SK-N-SH treated with all-trans-retinoic acid at 6 μM for 48 hours (cell line): Measurements from ENCODE around the gene CPAMD8.
A peak's percentile ranks its signal among the peaks of the same experiment; 100 is the strongest.

ENCODE experiments used
- ATAC-seq: fragments of 200-7000 bp; cut with Tn5 transposase; 3 replicates; pipeline ENCODE4 v1.9.1; 2020; ENCODE audit warnings: mild to moderate bottlenecking, moderate library complexity
- ARNTL ChIP-seq: fragments of 450-650 bp; formaldehyde crosslinking; IDR thresholded peaks from 2 replicates; pipeline ENCODE4 v1.5.0; 2020; ENCODE audit warnings: low read depth, mild to moderate bottlenecking, moderate library complexity, borderline replicate concordance
- BACH2 ChIP-seq: fragments of 250-450 bp; sonication (Bioruptor Pico); IDR thresholded peaks from 2 replicates; pipeline ENCODE4 v1.9.0; 2021; ENCODE audit warnings: mild to moderate bottlenecking, borderline replicate concordance
- CSDC2 ChIP-seq: fragments of 250-450 bp; sonication (Bioruptor Pico); IDR thresholded peaks from 2 replicates; pipeline ENCODE4 v1.5.0; 2020; ENCODE audit warnings: mild to moderate bottlenecking, moderate library complexity
- CSRNP3 ChIP-seq: fragments of 250-450 bp; sonication (Bioruptor Pico); IDR thresholded peaks from 2 replicates; pipeline ENCODE4 v1.5.1; 2021; ENCODE audit warnings: mild to moderate bottlenecking, moderate library complexity
- ESRRG ChIP-seq: fragments of 250-450 bp; sonication (Bioruptor Pico); IDR thresholded peaks from 2 replicates; pipeline ENCODE4 v1.6.1; 2021; ENCODE audit warnings: mild to moderate bottlenecking
- GLIS3 ChIP-seq: fragments of 250-450 bp; sonication (Bioruptor Pico); IDR thresholded peaks from 2 replicates; pipeline ENCODE4 v1.5.0; 2020; ENCODE audit warnings: mild to moderate bottlenecking, moderate library complexity
- ISL1 ChIP-seq: fragments of 250-450 bp; sonication (Bioruptor Pico); IDR thresholded peaks from 2 replicates; pipeline ENCODE4 v2.1.2; 2022; ENCODE audit warnings: mild to moderate bottlenecking, moderate library complexity
- OSR1 ChIP-seq: fragments of 250-450 bp; sonication (Bioruptor Pico); IDR thresholded peaks from 2 replicates; pipeline ENCODE4 v1.8.0; 2022; ENCODE audit warnings: moderate library complexity, mild to moderate bottlenecking, inconsistent platforms
- POU6F1 ChIP-seq: fragments of 250-450 bp; sonication (Bioruptor Pico); IDR thresholded peaks from 2 replicates; pipeline ENCODE4 v1.8.0; 2021; ENCODE audit warnings: low read depth, mild to moderate bottlenecking, moderate library complexity, borderline replicate concordance
- PPARA ChIP-seq: fragments of 250-450 bp; sonication (Bioruptor Pico); IDR thresholded peaks from 2 replicates; pipeline ENCODE4 v1.5.0; 2020; ENCODE audit warnings: mild to moderate bottlenecking, borderline replicate concordance
- RARB ChIP-seq: fragments of 250-450 bp; sonication (Bioruptor Pico); IDR thresholded peaks from 2 replicates; pipeline ENCODE4 v1.8.0; 2021; ENCODE audit warnings: mild to moderate bottlenecking, moderate library complexity
- SNAI2 ChIP-seq: fragments of 250-450 bp; sonication (Bioruptor Pico); IDR thresholded peaks from 2 replicates; pipeline ENCODE4 v1.5.0; 2020; ENCODE audit warnings: mild to moderate bottlenecking, moderate library complexity
- TCF4 ChIP-seq: fragments of 250-450 bp; sonication (Bioruptor Pico); IDR thresholded peaks from 2 replicates; pipeline ENCODE4 v1.8.0; 2021; ENCODE audit warnings: mild to moderate bottlenecking, moderate library complexity, borderline replicate concordance
- TOX ChIP-seq: fragments of 250-450 bp; sonication (Bioruptor Pico); IDR thresholded peaks from 2 replicates; pipeline ENCODE4 v1.8.0; 2021; ENCODE audit warnings: mild to moderate bottlenecking, moderate library complexity, borderline replicate concordance
- ZC3H10 ChIP-seq: fragments of 250-450 bp; sonication (Bioruptor Pico); IDR thresholded peaks from 2 replicates; pipeline ENCODE4 v1.5.1; 2021; ENCODE audit warnings: mild to moderate bottlenecking, moderate library complexity
- ZFP3 ChIP-seq: fragments of 250-450 bp; sonication (Bioruptor Pico); IDR thresholded peaks from 2 replicates; pipeline ENCODE4 v1.5.0; 2020; ENCODE audit warnings: mild to moderate bottlenecking, moderate library complexity
- ZFP30 ChIP-seq: fragments of 450-650 bp; formaldehyde crosslinking; IDR thresholded peaks from 2 replicates; pipeline ENCODE4 v1.5.0; 2022; ENCODE audit warnings: mild to moderate bottlenecking, moderate library complexity
- ZNF70 ChIP-seq: fragments of 450-650 bp; formaldehyde crosslinking; IDR thresholded peaks from 2 replicates; pipeline ENCODE4 v1.5.0; 2020; ENCODE audit warnings: mild to moderate bottlenecking, moderate library complexity
- ZNF8 ChIP-seq: fragments of 450-650 bp; formaldehyde crosslinking; IDR thresholded peaks from 2 replicates; pipeline ENCODE4 v1.5.0; 2020; ENCODE audit warnings: mild to moderate bottlenecking, moderate library complexity
- TF ChIP-seq, protein P1 (sequence below): fragments of 250-450 bp; sonication (Bioruptor Pico); IDR thresholded peaks from 2 replicates; pipeline ENCODE4 v1.8.0; 2020; ENCODE audit warnings: mild to moderate bottlenecking, moderate library complexity, borderline replicate concordance
- TF ChIP-seq, protein P2 (sequence below): fragments of 250-450 bp; sonication (Bioruptor Pico); IDR thresholded peaks from 2 replicates; pipeline ENCODE4 v1.5.0; 2020; ENCODE audit warnings: mild to moderate bottlenecking, moderate library complexity
- TF ChIP-seq, protein P3 (sequence below): fragments of 250-450 bp; sonication (Bioruptor Pico); IDR thresholded peaks from 2 replicates; pipeline ENCODE4 v1.5.1; 2020; ENCODE audit warnings: low read depth, mild to moderate bottlenecking, moderate library complexity

Gene CPAMD8

GRCh38 chr19:16922592-16922934 is 104.0 kb downstream of the CPAMD8 start:
- TF ChIP-seq, protein P1, sequence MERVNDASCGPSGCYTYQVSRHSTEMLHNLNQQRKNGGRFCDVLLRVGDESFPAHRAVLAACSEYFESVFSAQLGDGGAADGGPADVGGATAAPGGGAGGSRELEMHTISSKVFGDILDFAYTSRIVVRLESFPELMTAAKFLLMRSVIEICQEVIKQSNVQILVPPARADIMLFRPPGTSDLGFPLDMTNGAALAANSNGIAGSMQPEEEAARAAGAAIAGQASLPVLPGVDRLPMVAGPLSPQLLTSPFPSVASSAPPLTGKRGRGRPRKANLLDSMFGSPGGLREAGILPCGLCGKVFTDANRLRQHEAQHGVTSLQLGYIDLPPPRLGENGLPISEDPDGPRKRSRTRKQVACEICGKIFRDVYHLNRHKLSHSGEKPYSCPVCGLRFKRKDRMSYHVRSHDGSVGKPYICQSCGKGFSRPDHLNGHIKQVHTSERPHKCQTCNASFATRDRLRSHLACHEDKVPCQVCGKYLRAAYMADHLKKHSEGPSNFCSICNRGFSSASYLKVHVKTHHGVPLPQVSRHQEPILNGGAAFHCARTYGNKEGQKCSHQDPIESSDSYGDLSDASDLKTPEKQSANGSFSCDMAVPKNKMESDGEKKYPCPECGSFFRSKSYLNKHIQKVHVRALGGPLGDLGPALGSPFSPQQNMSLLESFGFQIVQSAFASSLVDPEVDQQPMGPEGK (CRISPR knock-in tag), result no peak
- TF ChIP-seq ZNF8 (no peak), CSDC2 (CRISPR knock-in tag) (no peak), SNAI2 (CRISPR knock-in tag) (no peak), POU6F1 (no peak), ZFP3 (no peak)
- ATAC-seq, result no peak

- TF ChIP-seq GLIS3 (CRISPR knock-in tag), result no peak
- no peak for TF ChIP-seq CSDC2 (CRISPR knock-in tag)
- TF ChIP-seq, all 23 proteins: peak for 0
- no peak for ATAC-seq
Observed at GRCh38 chr19:16921766-16922591, 104.6 kb downstream of the CPAMD8 start.

DNA sequence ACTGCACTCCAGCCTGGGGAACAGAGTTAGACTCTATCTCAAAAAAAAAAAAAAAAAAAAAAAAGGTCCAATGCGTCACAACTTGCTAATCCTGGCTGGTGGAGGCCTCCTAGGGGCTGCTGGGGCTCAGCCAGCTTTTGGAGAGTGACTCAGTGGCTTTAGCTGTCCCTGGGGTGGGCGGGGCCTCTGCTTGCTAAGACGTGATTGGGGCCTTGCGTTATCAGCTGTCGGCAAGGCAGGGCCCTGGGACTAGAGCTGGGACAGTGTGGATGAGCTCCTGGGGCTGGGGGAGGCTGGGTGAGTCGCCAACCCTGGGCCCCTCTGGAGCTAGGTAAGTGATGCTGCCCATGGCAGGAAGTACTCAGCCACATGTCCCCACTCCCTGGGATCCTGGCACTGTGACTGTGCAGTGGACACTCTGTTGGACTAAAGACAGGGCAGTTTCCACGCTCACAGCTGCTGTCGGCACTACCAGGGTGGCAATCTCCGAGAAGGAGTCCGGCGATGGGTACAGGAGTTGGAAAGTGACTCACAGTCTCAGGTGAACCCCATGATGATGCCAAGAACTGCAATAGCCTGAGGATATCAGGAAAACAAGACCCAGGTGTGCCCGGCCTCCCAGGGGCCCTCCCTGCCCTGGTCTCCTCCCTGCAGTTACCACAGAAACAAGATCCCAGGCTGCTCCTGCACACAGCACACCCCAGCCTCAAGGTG is 105.6 kb downstream of the CPAMD8 start:
- ATAC-seq, result peak; percentile 57
- no peak for TF ChIP-seq OSR1 (CRISPR knock-in tag)
- no peak for TF ChIP-seq ZFP30 (CRISPR knock-in tag)
- no peak for TF ChIP-seq POU6F1
- TF ChIP-seq ISL1 (CRISPR knock-in tag), result no peak
- TF ChIP-seq TOX (CRISPR knock-in tag), result no peak
- no peak for TF ChIP-seq RARB (CRISPR knock-in tag)
- TF ChIP-seq ARNTL (CRISPR knock-in tag), result no peak
- no peak for TF ChIP-seq CSDC2 (CRISPR knock-in tag)
- TF ChIP-seq PPARA (CRISPR knock-in tag), result no peak
- TF ChIP-seq ZC3H10 (CRISPR knock-in tag), result no peak

DNA sequence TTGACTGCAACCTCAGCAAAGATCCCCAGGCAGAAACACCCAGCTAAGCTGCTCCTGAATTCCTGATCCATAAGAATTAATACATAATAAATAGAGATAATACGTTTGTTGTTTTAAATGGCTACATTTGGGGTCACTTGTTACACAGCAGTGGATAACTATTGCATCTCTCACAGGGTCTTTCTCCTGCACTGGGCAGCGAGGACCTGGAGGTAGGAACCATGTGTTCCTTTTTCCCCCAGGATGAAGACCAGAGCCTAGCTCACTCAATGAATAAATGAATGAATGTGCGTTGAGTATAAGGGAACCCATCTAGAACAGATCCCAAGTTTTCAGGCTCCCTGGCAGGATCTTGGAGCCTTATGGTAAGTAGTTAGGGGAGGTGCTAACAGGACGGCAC is 107.1 kb downstream of the CPAMD8 start:
- ATAC-seq, result no peak
- TF ChIP-seq CSRNP3 (CRISPR knock-in tag), result no peak
- no peak for TF ChIP-seq SNAI2 (CRISPR knock-in tag)
- TF ChIP-seq BACH2 (CRISPR knock-in tag), result no peak
- TF ChIP-seq, protein P2, sequence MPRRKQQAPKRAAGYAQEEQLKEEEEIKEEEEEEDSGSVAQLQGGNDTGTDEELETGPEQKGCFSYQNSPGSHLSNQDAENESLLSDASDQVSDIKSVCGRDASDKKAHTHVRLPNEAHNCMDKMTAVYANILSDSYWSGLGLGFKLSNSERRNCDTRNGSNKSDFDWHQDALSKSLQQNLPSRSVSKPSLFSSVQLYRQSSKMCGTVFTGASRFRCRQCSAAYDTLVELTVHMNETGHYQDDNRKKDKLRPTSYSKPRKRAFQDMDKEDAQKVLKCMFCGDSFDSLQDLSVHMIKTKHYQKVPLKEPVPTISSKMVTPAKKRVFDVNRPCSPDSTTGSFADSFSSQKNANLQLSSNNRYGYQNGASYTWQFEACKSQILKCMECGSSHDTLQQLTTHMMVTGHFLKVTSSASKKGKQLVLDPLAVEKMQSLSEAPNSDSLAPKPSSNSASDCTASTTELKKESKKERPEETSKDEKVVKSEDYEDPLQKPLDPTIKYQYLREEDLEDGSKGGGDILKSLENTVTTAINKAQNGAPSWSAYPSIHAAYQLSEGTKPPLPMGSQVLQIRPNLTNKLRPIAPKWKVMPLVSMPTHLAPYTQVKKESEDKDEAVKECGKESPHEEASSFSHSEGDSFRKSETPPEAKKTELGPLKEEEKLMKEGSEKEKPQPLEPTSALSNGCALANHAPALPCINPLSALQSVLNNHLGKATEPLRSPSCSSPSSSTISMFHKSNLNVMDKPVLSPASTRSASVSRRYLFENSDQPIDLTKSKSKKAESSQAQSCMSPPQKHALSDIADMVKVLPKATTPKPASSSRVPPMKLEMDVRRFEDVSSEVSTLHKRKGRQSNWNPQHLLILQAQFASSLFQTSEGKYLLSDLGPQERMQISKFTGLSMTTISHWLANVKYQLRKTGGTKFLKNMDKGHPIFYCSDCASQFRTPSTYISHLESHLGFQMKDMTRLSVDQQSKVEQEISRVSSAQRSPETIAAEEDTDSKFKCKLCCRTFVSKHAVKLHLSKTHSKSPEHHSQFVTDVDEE, result no peak
- TF ChIP-seq, protein P3, sequence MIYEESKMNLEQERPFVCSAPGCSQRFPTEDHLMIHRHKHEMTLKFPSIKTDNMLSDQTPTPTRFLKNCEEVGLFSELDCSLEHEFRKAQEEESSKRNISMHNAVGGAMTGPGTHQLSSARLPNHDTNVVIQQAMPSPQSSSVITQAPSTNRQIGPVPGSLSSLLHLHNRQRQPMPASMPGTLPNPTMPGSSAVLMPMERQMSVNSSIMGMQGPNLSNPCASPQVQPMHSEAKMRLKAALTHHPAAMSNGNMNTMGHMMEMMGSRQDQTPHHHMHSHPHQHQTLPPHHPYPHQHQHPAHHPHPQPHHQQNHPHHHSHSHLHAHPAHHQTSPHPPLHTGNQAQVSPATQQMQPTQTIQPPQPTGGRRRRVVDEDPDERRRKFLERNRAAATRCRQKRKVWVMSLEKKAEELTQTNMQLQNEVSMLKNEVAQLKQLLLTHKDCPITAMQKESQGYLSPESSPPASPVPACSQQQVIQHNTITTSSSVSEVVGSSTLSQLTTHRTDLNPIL (CRISPR knock-in tag), result no peak
- TF ChIP-seq PPARA (CRISPR knock-in tag), result no peak
- no peak for TF ChIP-seq ARNTL (CRISPR knock-in tag)
- TF ChIP-seq CSDC2 (CRISPR knock-in tag), result no peak
- TF ChIP-seq, protein P1 (CRISPR knock-in tag), result no peak
- TF ChIP-seq RARB (CRISPR knock-in tag), result no peak
- no peak for TF ChIP-seq ZFP30 (CRISPR knock-in tag)
- no peak for TF ChIP-seq ZNF70 (CRISPR knock-in tag)
- no peak for TF ChIP-seq TCF4 (CRISPR knock-in tag)
- no peak for TF ChIP-seq OSR1 (CRISPR knock-in tag)
- TF ChIP-seq ESRRG (CRISPR knock-in tag), result no peak
- TF ChIP-seq GLIS3 (CRISPR knock-in tag), result no peak
- TF ChIP-seq ZNF8, result no peak
